Ascending aorta (tissue), 2 donors: ENCODE measurements around the gene CHAD. TPM values are rescaled to one million over a fixed set of nuclear protein-coding genes. Genes with fewer than 3 reads are reported as not detected.

Experiments used
- DNase-seq, 2 donors: peaks; one replicate each; pipeline ENCODE4 v3.0.0-alpha.2; 2019; ENCODE audit warnings: low spot score in 2 of 2
- H3K27ac ChIP-seq, 2 donors: fragments of 200-600 bp; sonication (generic); one replicate each; pipeline ENCODE4 v1.5.1; 2016 to 2017; ENCODE audit warnings: mild to moderate bottlenecking in 1 of 2
- H3K27me3 ChIP-seq: fragments of 200-600 bp; sonication (generic); one replicate; pipeline ENCODE4 v1.5.1; 2017
- H3K36me3 ChIP-seq, 2 donors: fragments of 200-600 bp; sonication (generic); one replicate each; pipeline ENCODE4 v1.5.1; 2016
- H3K4me1 ChIP-seq, 2 donors: fragments of 200-600 bp; sonication (generic); one replicate each; pipeline ENCODE4 v1.5.1; 2016 to 2017; ENCODE audit warnings: mild to moderate bottlenecking in 1 of 2
- H3K4me3 ChIP-seq, 2 donors: fragments of 200-600 bp; sonication (generic); one replicate each; pipeline ENCODE4 v1.5.1; 2016 to 2017; ENCODE audit warnings: mild to moderate bottlenecking in 1 of 2
- H3K9me3 ChIP-seq, 2 donors: fragments of 200-600 bp; sonication (generic); one replicate each; pipeline ENCODE4 v1.5.1; 2016
- CTCF ChIP-seq, 3 experiments: fragments of 200-600 bp in 2 of 3; fragments of 450-650 bp in 1 of 3; sonication (generic) in 2 of 3; IDR thresholded peaks; one replicate each; pipeline ENCODE4 v1.5.1; 2016 to 2019; ENCODE audit warnings: antibody characterized with exemption in 3 of 3, mild to moderate bottlenecking in 1 of 3, moderate library complexity in 1 of 3
- intact Hi-C: fragments of 100-400 bp; cut with DNase I; formaldehyde crosslinking; loops from one replicate; pipeline ENCODE4 v1.15.1; 2023
- total RNA-seq: library from RNA; depleted of rRNA; stranded (reverse); fragments of >200 nt; gene quantifications from one replicate; pipeline ENCODE4 v1.1.0, GENCODE V29; 2016

Gene CHAD
- total RNA-seq, 1 donor from 2014 or later = not detected

- H3K27me3 ChIP-seq = no peaks in the 10 kb centered on the region
- H3K4me1 ChIP-seq = no peaks in the 10 kb centered on the region
- intact Hi-C loops = no loop called here
- H3K27ac ChIP-seq = no peak overlapping the region
- no peak for DNase-seq
- H3K9me3 ChIP-seq = no peaks in the 10 kb centered on the region
- H3K4me3 ChIP-seq = no peak overlapping the region
- no peak for TF ChIP-seq CTCF (IDR thresholded peaks at IDR 0.05)
- no peaks in the 10 kb centered on the region for H3K36me3 ChIP-seq
These were observed 29.6 kb upstream of the CHAD start for GRCh38 chr17:50498021-50498874.

DNA sequence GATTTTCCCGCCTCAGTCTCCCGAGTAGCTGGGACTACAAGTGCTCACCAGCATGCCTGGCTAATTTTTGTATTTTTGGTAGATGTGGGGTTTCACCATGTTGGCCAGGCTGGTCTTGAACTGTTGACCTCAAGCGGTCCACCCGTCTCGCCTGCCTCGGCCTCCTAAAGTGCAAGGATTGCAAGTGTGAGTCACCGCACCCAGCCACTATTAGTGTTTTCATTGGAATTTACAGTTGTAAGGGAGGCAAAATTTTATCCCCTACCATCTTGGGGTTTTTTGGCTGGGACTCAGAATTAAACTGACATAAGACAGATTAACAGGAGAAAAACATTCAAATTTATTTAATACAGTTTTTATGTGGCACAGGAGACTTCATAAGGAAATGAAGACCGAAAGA lies 27.2 kb upstream of the CHAD start:
- Histone ChIP-seq H3K9me3 (no peaks in the 10 kb centered on the region), H3K27me3 (no peaks in the 10 kb centered on the region), H3K4me1 (no peaks in the 10 kb centered on the region), H3K36me3 (no peaks in the 10 kb centered on the region), H3K27ac (no peak overlapping the region), H3K4me3 (no peak overlapping the region)
- DNase-seq = no peak
- TF ChIP-seq CTCF (IDR thresholded peaks at IDR 0.05) = no peak
- intact Hi-C loops = no loop called here

DNA sequence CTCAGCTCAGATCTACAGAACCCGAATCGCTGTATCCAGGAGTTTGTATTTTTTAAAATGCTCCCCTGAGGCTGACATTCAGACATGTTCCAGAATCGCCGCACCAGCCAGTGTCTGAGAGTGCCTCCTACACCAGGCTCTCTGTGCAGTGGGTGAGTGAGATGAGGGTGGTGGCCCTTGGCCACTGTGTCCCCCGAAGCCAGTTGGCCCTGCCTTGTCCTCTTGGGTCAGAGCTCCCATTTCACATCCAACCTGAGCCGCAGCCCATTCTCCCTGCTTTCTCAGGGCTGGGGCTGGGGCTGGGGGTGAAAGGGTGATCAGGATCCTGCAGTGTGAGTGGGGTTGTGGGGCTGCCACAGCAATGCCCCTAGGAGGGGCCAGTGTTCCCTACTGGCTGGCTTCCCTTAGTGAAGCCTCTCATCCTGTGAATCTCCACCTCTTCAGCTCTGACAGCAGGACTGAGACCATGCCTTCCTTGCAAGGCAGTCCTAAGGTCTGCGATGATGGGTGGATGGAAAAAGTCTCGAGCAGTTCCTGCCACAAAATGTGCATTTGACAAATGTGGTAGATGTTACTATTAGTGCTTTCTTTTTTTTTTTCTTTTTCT lies 26.6 kb upstream of the CHAD start:
- Histone ChIP-seq H3K9me3 (no peaks in the 10 kb centered on the region), H3K4me1 (no peaks in the 10 kb centered on the region), H3K36me3 (no peaks in the 10 kb centered on the region), H3K27me3 (no peaks in the 10 kb centered on the region), H3K4me3 (no peak overlapping the region), H3K27ac (no peak overlapping the region)
- DNase-seq = no peak
- TF ChIP-seq CTCF (IDR thresholded peaks at IDR 0.05) = no peak
- intact Hi-C loops = no loop called here

- Histone ChIP-seq H3K27ac (no peak overlapping the region), H3K36me3 (no peaks in the 10 kb centered on the region), H3K4me1 (no peaks in the 10 kb centered on the region), H3K9me3 (no peaks in the 10 kb centered on the region), H3K4me3 (no peak overlapping the region), H3K27me3 (no peaks in the 10 kb centered on the region)
- no peak for TF ChIP-seq CTCF (IDR thresholded peaks at IDR 0.05)
- intact Hi-C loops = no loop called here
- no peak for DNase-seq
These were observed 25.1 kb upstream of the CHAD start for GRCh38 chr17:50493744-50494143.

- no peaks in the 10 kb centered on the region for H3K4me1 ChIP-seq
- H3K27me3 ChIP-seq = no peaks in the 10 kb centered on the region
- no peak overlapping the region for H3K4me3 ChIP-seq
- no peak for TF ChIP-seq CTCF (IDR thresholded peaks at IDR 0.05)
- no peak overlapping the region for H3K27ac ChIP-seq
- intact Hi-C loops = no loop called here
- peaks cover 0 to 5% of the 10 kb centered on the region in 2 donors for H3K36me3 ChIP-seq
- DNase-seq = no peak
- H3K9me3 ChIP-seq = no peaks in the 10 kb centered on the region
These were observed 23.5 kb upstream of the CHAD start for GRCh38 chr17:50492214-50492613.
